ENCODE data around the gene CARNS1. TPM values are rescaled to one million over a fixed set of nuclear protein-coding genes. Genes with fewer than 3 reads are reported as not detected.

The CARNS1 gene
- polyA plus RNA-seq, 1 of the 3 experiments (the other 2 are of a cell fraction) = 0.23 TPM

GRCh38 chr11:67375320-67376055 lies 40.0 kb upstream of the CARNS1 start (continued):
- TF ChIP-seq FOXJ3 (CRISPR knock-in tag; IDR thresholded peaks at IDR 0.05) (no peak), RFX5 (IDR thresholded peaks at IDR 0.05; ENCODE audit: low read length) (no peak)

DNA sequence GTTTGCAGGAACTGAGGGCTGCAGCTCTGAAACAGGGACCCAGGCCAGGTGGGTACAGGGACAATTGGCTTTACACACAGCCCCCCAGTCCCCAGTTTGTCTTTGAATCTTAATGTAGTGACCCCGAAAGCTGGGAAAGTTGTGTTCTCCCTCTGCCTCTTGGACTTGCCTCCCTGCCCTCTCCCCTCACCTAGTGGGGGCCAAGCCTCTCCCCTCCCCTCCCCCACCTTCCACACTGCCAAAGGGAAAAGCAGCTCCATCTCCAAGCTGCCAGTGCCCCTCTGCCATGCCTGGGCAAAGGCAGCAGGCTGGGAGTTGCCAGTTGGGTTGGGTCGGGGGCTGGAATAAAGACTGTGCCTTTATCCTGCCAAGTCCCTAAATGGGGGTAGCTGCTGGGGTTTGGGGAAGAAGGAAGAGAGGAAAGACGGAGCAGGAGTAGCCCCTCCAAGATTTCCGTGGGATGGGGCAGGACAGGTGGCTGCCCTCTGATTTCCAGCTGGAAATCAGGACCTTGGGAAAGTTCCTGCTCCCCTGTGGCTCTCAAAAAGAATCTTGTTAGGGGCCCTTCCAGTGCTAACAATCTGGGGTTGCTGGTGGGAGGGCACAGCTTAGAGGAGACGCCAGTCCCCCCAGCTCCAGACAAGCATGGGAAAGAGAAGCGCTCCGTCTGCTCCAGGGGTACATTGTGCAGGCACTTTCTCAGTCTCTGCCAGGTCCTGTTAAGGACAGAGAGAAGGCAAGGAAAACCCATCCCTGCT lies 39.2 kb upstream of the CARNS1 start:
- no peaks in the 10 kb centered on the region for H3K9me3 ChIP-seq
- peaks cover 20% of the 10 kb centered on the region for H3K79me2 ChIP-seq (ENCODE audit: insufficient read depth)
- H3K9me2 ChIP-seq = no peaks in the 10 kb centered on the region
- ChIA-PET CTCF (interaction anchor here (0.9 to 19.7 kb wide), 8 partner anchors 13 to 114 kb away, joined by 3 to 955 read pairs (median 10); partner anchors contain the start of genes POLD4, PPP1CA and TMEM134), POLR2A (interaction anchor here (0.9 kb wide), 1 partner anchor 16 kb away, joined by 3 read pairs; the partner anchor contains the start of gene RAD9A)
- peak overlapping the region; percentile 52; the same call in 1 of the 2 replicates for H3K9ac ChIP-seq
- TF ChIP-seq YY1 (IDR thresholded peaks at IDR 0.05; ENCODE audit: low read depth) = no peak
- no peak for TF ChIP-seq GATA2 (CRISPR knock-in tag; IDR thresholded peaks at IDR 0.05)
- TF ChIP-seq FOXM1 (IDR thresholded peaks at IDR 0.05; ENCODE audit: low read depth) = no peak
- TF ChIP-seq, protein P1, sequence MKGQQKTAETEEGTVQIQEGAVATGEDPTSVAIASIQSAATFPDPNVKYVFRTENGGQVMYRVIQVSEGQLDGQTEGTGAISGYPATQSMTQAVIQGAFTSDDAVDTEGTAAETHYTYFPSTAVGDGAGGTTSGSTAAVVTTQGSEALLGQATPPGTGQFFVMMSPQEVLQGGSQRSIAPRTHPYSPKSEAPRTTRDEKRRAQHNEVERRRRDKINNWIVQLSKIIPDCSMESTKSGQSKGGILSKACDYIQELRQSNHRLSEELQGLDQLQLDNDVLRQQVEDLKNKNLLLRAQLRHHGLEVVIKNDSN (IDR thresholded peaks at IDR 0.05; ENCODE audit: borderline replicate concordance, low read depth) = no peak
- no peak for TF ChIP-seq NFIC (IDR thresholded peaks at IDR 0.05; ENCODE audit: borderline replicate concordance)
- no peaks in the 10 kb centered on the region for H3K27me3 ChIP-seq (ENCODE audit: insufficient read depth)
- H2AFZ ChIP-seq (ENCODE audit: low read depth) = no peak overlapping the region
- H3F3A ChIP-seq (replicated peaks; ENCODE audit: insufficient read depth) = peaks cover 30% of the 10 kb centered on the region
- H3K4me3 ChIP-seq (ENCODE audit: low read depth in 2 of 2, low read length in 1 of 2) = no peak overlapping the region
- peak overlapping the region; percentile 73; the same call in 1 of the 2 replicates for H3K4me2 ChIP-seq
- WGBS (ENCODE audit: low lambda C conversion rate) = 64% methylated on average over 7 of the region's 7 CpGs
- no peaks in the 10 kb centered on the region for H3K36me3 ChIP-seq (replicated peaks in 1 of 2; ENCODE audit: control insufficient read depth in 1 of 2, insufficient read depth in 2 of 2, low read length in 1 of 2)
- peaks cover 36 to 46% of the 10 kb centered on the region in 2 experiments; a peak in 3 of 4 replicates for H3K4me1 ChIP-seq (ENCODE audit: control insufficient read depth in 1 of 2, insufficient read depth in 2 of 2, low read depth in 1 of 2, low read length in 1 of 2)
- no peak for DNase-seq
- H4K20me1 ChIP-seq (ENCODE audit: insufficient read depth) = peaks cover 6% of the 10 kb centered on the region
- peak overlapping the region in 1 of 2 experiments; percentile 96; a peak in 2 of 4 replicates for H3K27ac ChIP-seq (ENCODE audit: low read depth in 2 of 2, low read length in 1 of 2)

- Histone ChIP-seq H3K79me2 (ENCODE audit: insufficient read depth) (peaks cover 12% of the 10 kb centered on the region), H2AFZ (ENCODE audit: low read depth) (no peak overlapping the region), H3K36me3 (replicated peaks in 1 of 2; ENCODE audit: control insufficient read depth in 1 of 2, insufficient read depth in 2 of 2, low read length in 1 of 2) (no peaks in the 10 kb centered on the region), H4K20me1 (ENCODE audit: insufficient read depth) (no peaks in the 10 kb centered on the region), H3K9me2 (no peaks in the 10 kb centered on the region), H3K27me3 (ENCODE audit: insufficient read depth) (no peaks in the 10 kb centered on the region), H3K4me3 (ENCODE audit: low read depth in 2 of 2, low read length in 1 of 2) (no peak overlapping the region), H3K27ac (ENCODE audit: low read depth in 2 of 2, low read length in 1 of 2) (no peak overlapping the region), H3K9ac (no peak overlapping the region), H3K9me3 (no peaks in the 10 kb centered on the region), H3F3A (replicated peaks; ENCODE audit: insufficient read depth) (peaks cover 30% of the 10 kb centered on the region), H3K4me2 (peak overlapping the region; percentile 33; the same call in 1 of the 2 replicates), H3K4me1 (ENCODE audit: control insufficient read depth in 1 of 2, insufficient read depth in 2 of 2, low read depth in 1 of 2, low read length in 1 of 2) (peaks cover 27 to 38% of the 10 kb centered on the region in 2 experiments; a peak in 3 of 4 replicates)
- no peak for DNase-seq
- ChIA-PET POLR2A (interaction anchor here (0.9 kb wide), 1 partner anchor 15 kb away, joined by 3 read pairs; the partner anchor contains the start of gene RAD9A), CTCF (interaction anchor here (0.7 to 19.7 kb wide), 12 partner anchors 12 to 115 kb away, joined by 3 to 955 read pairs (median 5); partner anchors contain the start of genes POLD4, PPP1CA, RAD9A and TMEM134)
- WGBS (ENCODE audit: low lambda C conversion rate) = 84% methylated on average over 4 of the region's 6 CpGs
- TF ChIP-seq FOXM1 (IDR thresholded peaks at IDR 0.05; ENCODE audit: low read depth) (no peak), NFIC (IDR thresholded peaks at IDR 0.05; ENCODE audit: borderline replicate concordance) (peak; percentile 16; the same call in 1 of the 2 replicates)
Observed at GRCh38 chr11:67376873-67377808, 38.3 kb upstream of the CARNS1 start.
